ENCODE data around the gene TNIK.

Gene TNIK

DNA sequence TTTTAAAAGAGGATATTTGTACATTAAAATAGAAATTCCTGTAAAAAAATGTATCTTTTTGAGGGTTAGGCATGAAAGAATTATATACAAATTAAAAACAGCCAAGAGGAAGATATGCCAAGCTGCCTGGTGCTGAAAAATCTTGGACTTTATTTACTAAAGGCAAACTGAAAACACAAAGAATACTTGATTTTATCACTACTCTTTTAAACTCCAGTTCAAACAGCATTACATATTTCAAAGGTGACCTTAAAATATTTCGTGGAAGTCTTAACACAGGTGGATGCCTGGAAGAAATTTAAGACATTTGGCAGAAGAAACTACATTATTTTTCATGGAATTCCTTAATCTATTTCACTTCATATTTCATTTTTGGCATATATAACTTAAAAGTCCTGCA, 332.6 kb downstream of the TNIK start:
- H3K9ac ChIP-seq (ENCODE audit: low read length), result no peak overlapping the region
- no peaks in the 10 kb centered on the region for H3K36me3 ChIP-seq (ENCODE audit: insufficient read depth, low read length)
- H3K9me3 ChIP-seq (ENCODE audit: low read length), result no peaks in the 10 kb centered on the region
- no peak for TF ChIP-seq EZH2 (IDR thresholded peaks at IDR 0.05; ENCODE audit: borderline replicate concordance, low read length)
- TF ChIP-seq, protein P1, sequence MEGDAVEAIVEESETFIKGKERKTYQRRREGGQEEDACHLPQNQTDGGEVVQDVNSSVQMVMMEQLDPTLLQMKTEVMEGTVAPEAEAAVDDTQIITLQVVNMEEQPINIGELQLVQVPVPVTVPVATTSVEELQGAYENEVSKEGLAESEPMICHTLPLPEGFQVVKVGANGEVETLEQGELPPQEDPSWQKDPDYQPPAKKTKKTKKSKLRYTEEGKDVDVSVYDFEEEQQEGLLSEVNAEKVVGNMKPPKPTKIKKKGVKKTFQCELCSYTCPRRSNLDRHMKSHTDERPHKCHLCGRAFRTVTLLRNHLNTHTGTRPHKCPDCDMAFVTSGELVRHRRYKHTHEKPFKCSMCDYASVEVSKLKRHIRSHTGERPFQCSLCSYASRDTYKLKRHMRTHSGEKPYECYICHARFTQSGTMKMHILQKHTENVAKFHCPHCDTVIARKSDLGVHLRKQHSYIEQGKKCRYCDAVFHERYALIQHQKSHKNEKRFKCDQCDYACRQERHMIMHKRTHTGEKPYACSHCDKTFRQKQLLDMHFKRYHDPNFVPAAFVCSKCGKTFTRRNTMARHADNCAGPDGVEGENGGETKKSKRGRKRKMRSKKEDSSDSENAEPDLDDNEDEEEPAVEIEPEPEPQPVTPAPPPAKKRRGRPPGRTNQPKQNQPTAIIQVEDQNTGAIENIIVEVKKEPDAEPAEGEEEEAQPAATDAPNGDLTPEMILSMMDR (IDR thresholded peaks at IDR 0.05; ENCODE audit: low read length), result no peak
- H3K4me2 ChIP-seq (ENCODE audit: low read length), result no peak overlapping the region
- H2AFZ ChIP-seq (ENCODE audit: low read length), result no peak overlapping the region
- no peaks in the 10 kb centered on the region for H3K9me2 ChIP-seq (ENCODE audit: low read depth, low read length)
- no peaks in the 10 kb centered on the region for H4K20me1 ChIP-seq (ENCODE audit: insufficient read depth, low read length)
- no peak overlapping the region for H3K4me3 ChIP-seq (ENCODE audit: low read depth, low read length, poor library complexity, severe bottlenecking)
- no peaks in the 10 kb centered on the region for H3K27me3 ChIP-seq (ENCODE audit: insufficient read depth, low read length)
- no peaks in the 10 kb centered on the region for H3F3A ChIP-seq (ENCODE audit: insufficient read depth, low read length)
- H3K79me2 ChIP-seq (ENCODE audit: insufficient read depth, low read length), result no peaks in the 10 kb centered on the region
- H3K4me1 ChIP-seq (ENCODE audit: insufficient read depth, low read length, severe bottlenecking), result no peaks in the 10 kb centered on the region
- no peak overlapping the region for H3K27ac ChIP-seq (ENCODE audit: low read depth, low read length, poor library complexity, severe bottlenecking)

DNA sequence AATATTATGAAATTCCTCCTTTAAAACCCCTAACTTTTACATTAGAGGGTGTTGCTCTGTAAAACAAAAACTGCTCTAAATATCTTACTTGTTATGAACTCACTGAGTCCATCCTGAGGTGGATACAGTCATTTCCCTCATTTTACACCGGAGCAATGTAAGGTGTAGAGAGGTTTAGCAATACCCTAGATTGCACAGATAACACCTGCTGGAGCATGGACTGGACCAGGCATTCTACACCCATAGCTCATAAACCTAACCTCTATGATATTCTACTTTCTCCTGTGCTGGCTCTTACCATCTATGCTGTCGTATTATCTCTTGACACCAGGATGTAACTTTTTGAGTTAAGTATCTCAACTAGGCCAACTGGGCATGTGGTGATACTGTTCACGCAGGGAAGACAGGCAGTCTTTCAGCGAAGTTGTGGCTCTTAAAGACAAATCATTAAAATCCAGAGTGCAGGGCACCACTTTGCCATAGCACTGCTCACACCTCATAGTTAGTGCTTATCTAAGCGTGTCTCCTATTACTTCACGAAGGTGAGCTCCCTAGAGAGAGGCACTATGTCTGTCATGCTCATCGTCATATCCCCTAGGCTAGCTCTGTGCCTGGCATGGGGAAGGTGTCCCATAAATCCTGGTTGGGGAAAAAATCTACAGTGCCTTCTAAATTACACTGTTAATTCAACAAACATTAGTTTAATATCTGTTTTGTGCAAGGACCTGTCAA, 333.6 kb downstream of the TNIK start:
- Histone ChIP-seq H3K9me2 (ENCODE audit: low read depth, low read length) (no peaks in the 10 kb centered on the region), H3K27me3 (ENCODE audit: insufficient read depth, low read length) (no peaks in the 10 kb centered on the region), H4K20me1 (ENCODE audit: insufficient read depth, low read length) (no peaks in the 10 kb centered on the region), H3K27ac (ENCODE audit: low read depth, low read length, poor library complexity, severe bottlenecking) (no peak overlapping the region), H3K4me1 (ENCODE audit: insufficient read depth, low read length, severe bottlenecking) (no peaks in the 10 kb centered on the region), H3K4me2 (ENCODE audit: low read length) (no peak overlapping the region), H3F3A (ENCODE audit: insufficient read depth, low read length) (no peaks in the 10 kb centered on the region), H3K79me2 (ENCODE audit: insufficient read depth, low read length) (no peaks in the 10 kb centered on the region), H2AFZ (ENCODE audit: low read length) (no peak overlapping the region), H3K9ac (ENCODE audit: low read length) (no peak overlapping the region), H3K36me3 (ENCODE audit: insufficient read depth, low read length) (no peaks in the 10 kb centered on the region), H3K9me3 (ENCODE audit: low read length) (no peaks in the 10 kb centered on the region), H3K4me3 (ENCODE audit: low read depth, low read length, poor library complexity, severe bottlenecking) (no peak overlapping the region)
- no peak for TF ChIP-seq EZH2 (IDR thresholded peaks at IDR 0.05; ENCODE audit: borderline replicate concordance, low read length)
- TF ChIP-seq, protein P1 (IDR thresholded peaks at IDR 0.05; ENCODE audit: low read length), result no peak

DNA sequence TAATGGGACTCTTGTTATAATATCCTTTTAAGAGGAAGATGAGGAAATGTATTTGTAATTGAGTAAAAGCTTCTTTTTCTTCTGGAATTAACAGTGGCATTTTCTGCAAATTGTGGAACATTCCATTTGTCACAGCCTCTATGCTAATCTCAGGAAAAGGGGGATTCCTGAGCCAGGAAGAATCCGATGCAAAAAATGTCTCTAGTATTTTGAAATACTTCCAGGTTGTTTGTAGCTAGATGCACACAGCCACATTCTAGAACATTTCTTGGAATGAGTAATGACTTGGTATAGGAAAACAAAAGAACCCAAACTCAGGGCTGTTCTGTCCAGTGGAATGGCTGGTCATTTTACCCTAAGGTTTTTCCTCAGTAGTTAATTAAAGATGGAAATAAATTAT, 335.2 kb downstream of the TNIK start:
- no peaks in the 10 kb centered on the region for H3K79me2 ChIP-seq (ENCODE audit: insufficient read depth, low read length)
- no peak overlapping the region for H3K4me2 ChIP-seq (ENCODE audit: low read length)
- no peak overlapping the region for H3K27ac ChIP-seq (ENCODE audit: low read depth, low read length, poor library complexity, severe bottlenecking)
- H3K4me1 ChIP-seq (ENCODE audit: insufficient read depth, low read length, severe bottlenecking), result no peaks in the 10 kb centered on the region
- H3K36me3 ChIP-seq (ENCODE audit: insufficient read depth, low read length), result no peaks in the 10 kb centered on the region
- TF ChIP-seq, protein P1 (IDR thresholded peaks at IDR 0.05; ENCODE audit: low read length), result no peak
- TF ChIP-seq EZH2 (IDR thresholded peaks at IDR 0.05; ENCODE audit: borderline replicate concordance, low read length), result no peak
- no peak overlapping the region for H2AFZ ChIP-seq (ENCODE audit: low read length)
- no peaks in the 10 kb centered on the region for H3K9me2 ChIP-seq (ENCODE audit: low read depth, low read length)
- no peak overlapping the region for H3K4me3 ChIP-seq (ENCODE audit: low read depth, low read length, poor library complexity, severe bottlenecking)
- H3K27me3 ChIP-seq (ENCODE audit: insufficient read depth, low read length), result no peaks in the 10 kb centered on the region
- H3K9me3 ChIP-seq (ENCODE audit: low read length), result no peaks in the 10 kb centered on the region
- H4K20me1 ChIP-seq (ENCODE audit: insufficient read depth, low read length), result no peaks in the 10 kb centered on the region
- H3F3A ChIP-seq (ENCODE audit: insufficient read depth, low read length), result no peaks in the 10 kb centered on the region
- no peak overlapping the region for H3K9ac ChIP-seq (ENCODE audit: low read length)

All from OCI-LY1 (cell line).